BLaER1 treated with 17β-estradiol and CSF1 and Interleukin-3, amounts not matched to agents 10 nM and 100 nM (cell line): ENCODE results near the gene MROH9.

ENCODE experiments used
- H3K27ac ChIP-seq, 11 experiments: shearing (Covaris generic); formaldehyde crosslinking; 2 replicates each; pipeline ENCODE4 v1.8.1; 2022
- H3K27me3 ChIP-seq, 11 experiments: shearing (Covaris generic); formaldehyde crosslinking; 2 replicates each; pipeline ENCODE4 v1.8.1; 2022
- H3K36me3 ChIP-seq, 11 experiments: shearing (Covaris generic); formaldehyde crosslinking; 2 replicates each; pipeline ENCODE4 v1.8.1; 2022
- H3K4me1 ChIP-seq, 10 experiments: shearing (Covaris generic); formaldehyde crosslinking; 2 replicates each; pipeline ENCODE4 v1.8.1; 2022
- H3K4me2 ChIP-seq, 11 experiments: shearing (Covaris generic); formaldehyde crosslinking; 2 replicates each; pipeline ENCODE4 v1.8.1; 2022
- H3K4me3 ChIP-seq, 10 experiments: shearing (Covaris generic); formaldehyde crosslinking; 2 replicates each; pipeline ENCODE4 v1.8.1; 2022
- H3K9ac ChIP-seq, 11 experiments: shearing (Covaris generic); formaldehyde crosslinking; 2 replicates each; pipeline ENCODE4 v1.8.1; 2022
- H3K9me3 ChIP-seq, 11 experiments: shearing (Covaris generic); formaldehyde crosslinking; replicated peaks in 1 of 11; 2 replicates each; pipeline ENCODE4 v1.8.1; 2022
- H4K20me1 ChIP-seq, 11 experiments: shearing (Covaris generic); formaldehyde crosslinking; 2 replicates each; pipeline ENCODE4 v1.8.1; 2022
- Cebpa-rat ChIP-seq, 11 experiments: shearing (Covaris generic); IDR thresholded peaks; 2 replicates each; pipeline ENCODE4 v1.8.1; 2022

The MROH9 gene

GRCh38 chr1:171014880-171015279 is 79.5 kb downstream of the MROH9 start:
- Histone ChIP-seq H3K36me3 (no peaks in the 10 kb centered on the region), H3K9me3 (no peaks in the 10 kb centered on the region), H3K4me3 (no peak overlapping the region), H3K9ac (no peak overlapping the region), H3K4me1 (0 out of 20 replicates have a peak, but pooled peaks cover 0 to 6% (median 0%) of the 10 kb centered on the region in 10 experiments), H4K20me1 (no peaks in the 10 kb centered on the region), H3K4me2 (no peak overlapping the region), H3K27ac (no peak overlapping the region), H3K27me3 (no peaks in the 10 kb centered on the region)
- TF ChIP-seq Cebpa-rat (IDR thresholded peaks at IDR 0.05) = no peak

- no peak for TF ChIP-seq Cebpa-rat (IDR thresholded peaks at IDR 0.05)
- Histone ChIP-seq H3K4me2 (no peak overlapping the region), H4K20me1 (no peaks in the 10 kb centered on the region)
These were observed 82.1 kb downstream of the MROH9 start for GRCh38 chr1:171017426-171017825.

GRCh38 chr1:171019971-171020370 is 84.6 kb downstream of the MROH9 start:
- no peak for TF ChIP-seq Cebpa-rat (IDR thresholded peaks at IDR 0.05)
- H3K27ac ChIP-seq = no peak overlapping the region

More at GRCh38 chr1:171017426-171017825, 82.1 kb downstream of the MROH9 start:
- 0 out of 20 replicates have a peak, but pooled peaks cover 0 to 6% (median 0%) of the 10 kb centered on the region in 10 experiments for H3K4me1 ChIP-seq
- H3K27ac ChIP-seq = no peak overlapping the region
- no peak overlapping the region for H3K9ac ChIP-seq
- H3K27me3 ChIP-seq = no peaks in the 10 kb centered on the region
- no peak overlapping the region for H3K4me3 ChIP-seq
- 0 out of 22 replicates have a peak, but pooled peaks cover 0 to 5% (median 0%) of the 10 kb centered on the region in 11 experiments for H3K9me3 ChIP-seq
- H3K36me3 ChIP-seq = no peaks in the 10 kb centered on the region

DNA sequence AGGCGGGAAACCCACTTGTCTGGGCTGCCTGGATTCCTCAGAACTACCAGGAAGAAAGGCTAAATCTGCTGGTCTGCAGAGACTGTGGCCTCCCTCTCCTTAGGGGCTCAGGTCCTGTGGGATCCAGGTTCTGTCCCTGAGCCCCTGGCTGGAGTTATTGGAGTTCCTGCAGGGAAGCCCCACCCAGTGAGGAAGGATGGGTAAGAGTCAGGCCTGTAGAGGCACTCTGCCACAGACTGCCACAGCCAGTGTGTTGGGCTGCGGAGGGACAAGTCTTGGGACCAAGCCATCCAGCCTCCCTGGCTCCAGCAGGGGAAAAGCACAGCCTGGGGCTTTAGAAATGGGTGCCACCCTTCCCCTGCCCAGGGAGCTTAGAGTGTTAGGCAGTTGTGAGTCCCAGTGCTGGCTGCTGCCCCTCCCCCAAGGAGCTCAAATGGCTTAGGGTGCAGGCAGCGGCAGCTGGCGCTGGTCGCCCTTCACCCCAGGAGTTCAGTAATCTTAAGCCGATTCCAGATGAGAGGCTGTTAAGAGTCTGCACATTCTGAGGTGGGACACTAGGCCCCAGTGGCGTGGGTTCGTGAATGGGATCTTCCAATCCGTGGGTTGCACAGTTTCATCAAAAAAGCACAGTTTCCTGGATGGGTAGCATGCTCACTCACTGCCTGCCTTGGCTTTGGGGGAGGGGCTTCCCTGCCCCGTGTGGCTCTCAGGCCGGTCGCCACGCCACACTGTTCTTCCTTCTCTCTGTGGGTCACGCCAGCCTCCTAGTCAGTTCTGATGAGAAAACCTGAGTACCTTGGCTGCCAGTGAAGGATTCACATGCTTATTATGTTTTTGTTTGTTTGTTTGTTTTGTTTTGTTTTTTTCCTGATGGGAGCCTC is 97.7 kb downstream of the MROH9 start:
- H3K4me2 ChIP-seq = no peak overlapping the region
- H3K9ac ChIP-seq = no peak overlapping the region

More at GRCh38 chr1:171019971-171020370, 84.6 kb downstream of the MROH9 start:
- H3K9me3 ChIP-seq = 0 out of 22 replicates have a peak, but pooled peaks cover 0 to 5% (median 0%) of the 10 kb centered on the region in 11 experiments
- no peaks in the 10 kb centered on the region for H3K27me3 ChIP-seq
- H3K4me2 ChIP-seq = no peak overlapping the region
- H3K9ac ChIP-seq = no peak overlapping the region
- no peaks in the 10 kb centered on the region for H4K20me1 ChIP-seq
- H3K4me3 ChIP-seq = no peak overlapping the region
- H3K4me1 ChIP-seq = 0 out of 20 replicates have a peak, but pooled peaks cover 0 to 6% (median 0%) of the 10 kb centered on the region in 10 experiments
- H3K36me3 ChIP-seq = no peaks in the 10 kb centered on the region

GRCh38 chr1:171037626-171038025 is 102.3 kb downstream of the MROH9 start:
- H3K27ac ChIP-seq = no peak overlapping the region
- no peaks in the 10 kb centered on the region for H3K27me3 ChIP-seq
- no peak overlapping the region for H3K4me2 ChIP-seq
- TF ChIP-seq Cebpa-rat (IDR thresholded peaks at IDR 0.05) = no peak
- H3K4me1 ChIP-seq = no peaks in the 10 kb centered on the region
- no peak overlapping the region for H3K4me3 ChIP-seq
- no peaks in the 10 kb centered on the region for H3K9me3 ChIP-seq
- H3K36me3 ChIP-seq = no peaks in the 10 kb centered on the region
- H3K9ac ChIP-seq = no peak overlapping the region
- H4K20me1 ChIP-seq = no peaks in the 10 kb centered on the region

More for the DNA sequence above, 97.7 kb downstream of the MROH9 start:
- Histone ChIP-seq H3K4me1 (no peaks in the 10 kb centered on the region), H3K27ac (no peak overlapping the region), H3K27me3 (no peaks in the 10 kb centered on the region), H4K20me1 (no peaks in the 10 kb centered on the region), H3K36me3 (no peaks in the 10 kb centered on the region), H3K9me3 (no peaks in the 10 kb centered on the region), H3K4me3 (no peak overlapping the region)
- TF ChIP-seq Cebpa-rat (IDR thresholded peaks at IDR 0.05) = no peak

DNA sequence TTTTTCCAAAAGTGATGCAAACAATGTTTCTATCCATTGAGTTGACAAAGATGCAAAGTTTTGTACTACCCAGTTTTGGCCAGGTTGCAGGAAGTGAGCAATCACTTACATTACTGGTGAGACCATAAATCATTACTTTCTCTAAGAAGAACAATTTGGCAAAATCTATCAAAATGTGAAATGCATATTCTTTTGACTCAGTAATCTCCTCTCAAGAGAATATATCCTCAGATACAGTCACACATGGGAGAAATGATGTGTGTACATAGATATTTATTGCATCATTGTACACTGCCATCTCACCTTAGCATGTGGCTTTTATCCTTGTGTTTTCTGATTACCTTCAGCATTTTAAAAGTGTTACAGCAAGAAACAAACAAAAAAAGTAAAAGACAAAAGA is 103.0 kb downstream of the MROH9 start:
- Histone ChIP-seq H4K20me1 (no peaks in the 10 kb centered on the region), H3K9ac (no peak overlapping the region), H3K4me1 (no peaks in the 10 kb centered on the region), H3K27ac (no peak overlapping the region), H3K36me3 (no peaks in the 10 kb centered on the region), H3K27me3 (no peaks in the 10 kb centered on the region), H3K4me3 (no peak overlapping the region), H3K4me2 (no peak overlapping the region), H3K9me3 (0 out of 22 replicates have a peak, but pooled peaks cover 0 to 4% (median 0%) of the 10 kb centered on the region in 11 experiments)
- no peak for TF ChIP-seq Cebpa-rat (IDR thresholded peaks at IDR 0.05)

DNA sequence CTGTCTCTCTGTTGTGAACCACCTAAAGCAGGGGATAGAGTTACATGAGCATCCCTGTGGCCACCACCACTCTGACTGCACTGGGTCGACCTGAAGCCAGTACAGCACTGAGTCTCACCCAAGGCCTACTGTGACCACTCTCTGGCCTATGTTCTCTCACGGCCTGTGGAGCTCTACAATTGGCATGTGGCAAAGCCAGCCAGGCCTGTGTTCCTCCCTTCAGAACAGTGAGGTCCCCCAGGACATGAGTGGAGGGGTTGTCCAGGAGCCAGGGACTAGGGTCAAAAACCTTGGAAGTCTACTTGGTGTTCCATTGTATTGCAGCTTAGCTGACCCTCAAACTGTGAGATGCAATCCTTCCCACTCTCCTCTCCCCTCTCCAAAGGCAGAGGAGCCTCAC is 112.7 kb downstream of the MROH9 start:
- Histone ChIP-seq H3K4me3 (no peak overlapping the region), H3K9me3 (peaks cover 9 to 34% (median 21%) of the 10 kb centered on the region in 11 experiments; a peak in 20 of 22 replicates), H3K36me3 (no peaks in the 10 kb centered on the region), H3K4me2 (no peak overlapping the region), H3K27me3 (no peaks in the 10 kb centered on the region), H4K20me1 (no peaks in the 10 kb centered on the region), H3K4me1 (no peaks in the 10 kb centered on the region), H3K27ac (no peak overlapping the region), H3K9ac (no peak overlapping the region)
- no peak for TF ChIP-seq Cebpa-rat (IDR thresholded peaks at IDR 0.05)

DNA sequence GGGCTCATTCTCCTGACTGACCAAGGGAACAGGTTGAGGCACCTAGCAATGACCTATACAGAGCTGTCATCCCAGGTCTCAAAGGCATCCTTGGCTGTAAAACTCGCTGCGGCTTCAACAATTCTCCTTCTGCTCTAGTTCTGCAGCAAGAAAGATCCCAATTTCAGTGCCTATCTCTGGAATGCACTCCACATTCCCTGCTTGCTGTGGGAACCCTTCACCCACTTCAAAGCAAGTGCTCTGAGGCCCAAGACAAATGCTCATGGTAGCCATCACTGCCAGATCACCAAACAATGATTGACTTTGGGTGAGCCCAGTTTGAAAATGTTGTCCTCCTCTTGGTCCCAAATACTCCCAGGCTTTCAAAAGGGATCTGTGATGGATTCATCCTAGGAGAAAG is 117.6 kb downstream of the MROH9 start:
- no peak overlapping the region for H3K4me2 ChIP-seq
- H3K9ac ChIP-seq = no peak overlapping the region
- H3K27me3 ChIP-seq = no peaks in the 10 kb centered on the region
- H4K20me1 ChIP-seq = no peaks in the 10 kb centered on the region
- H3K27ac ChIP-seq = no peak overlapping the region
- H3K4me1 ChIP-seq = peaks cover 0 to 7% (median 0%) of the 10 kb centered on the region in 10 experiments; a peak in 1 of 20 replicates
- no peak for TF ChIP-seq Cebpa-rat (IDR thresholded peaks at IDR 0.05)
- no peaks in the 10 kb centered on the region for H3K36me3 ChIP-seq
- no peak overlapping the region for H3K4me3 ChIP-seq
- H3K9me3 ChIP-seq = peaks cover 0 to 15% (median 7%) of the 10 kb centered on the region in 11 experiments; a peak in 11 of 22 replicates

DNA sequence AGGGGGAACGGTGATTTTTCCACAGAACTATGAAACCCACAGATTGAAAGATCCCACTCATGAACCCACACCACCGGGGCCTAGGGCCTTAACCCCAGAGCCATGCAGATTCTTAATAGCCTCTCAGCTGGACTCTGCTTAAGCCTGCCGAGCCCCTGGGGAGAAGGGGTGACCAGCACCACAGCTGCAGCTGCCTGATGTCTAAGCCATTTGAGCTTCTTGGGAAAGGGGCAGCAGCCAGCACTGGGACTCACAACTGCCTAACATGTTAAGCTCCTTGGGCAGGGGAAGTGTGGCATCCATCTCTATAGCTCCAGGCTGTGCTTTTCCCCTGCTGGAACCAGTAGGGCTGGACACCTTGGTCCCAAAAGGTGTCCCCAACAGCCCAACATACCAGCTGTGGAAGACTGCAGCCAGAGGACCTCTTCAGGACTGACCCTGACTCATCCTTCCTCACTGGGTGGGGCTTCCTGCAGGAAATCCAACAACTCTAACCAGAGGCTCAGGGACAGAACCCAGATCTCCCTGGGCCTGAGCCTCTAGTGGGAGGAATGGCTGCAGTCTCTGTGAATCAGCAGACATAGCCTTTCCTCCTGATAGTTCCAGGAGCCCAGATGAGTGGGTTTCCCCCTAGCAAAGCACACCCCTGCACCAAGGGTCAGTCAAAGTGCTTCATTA is 120.8 kb downstream of the MROH9 start:
- Histone ChIP-seq H3K9me3 (peaks cover 0 to 5% (median 0%) of the 10 kb centered on the region in 11 experiments; a peak in 2 of 22 replicates), H3K27me3 (no peaks in the 10 kb centered on the region), H3K36me3 (no peaks in the 10 kb centered on the region), H3K4me3 (no peak overlapping the region), H3K4me2 (peak overlapping the region in 2 of 11 experiments; percentile 4 to 18; a peak in 3 of 22 replicates), H3K27ac (no peak overlapping the region), H4K20me1 (no peaks in the 10 kb centered on the region), H3K4me1 (peaks cover 0 to 7% (median 0%) of the 10 kb centered on the region in 10 experiments; a peak in 1 of 20 replicates), H3K9ac (no peak overlapping the region)
- TF ChIP-seq Cebpa-rat (IDR thresholded peaks at IDR 0.05) = no peak
